Mesenchymal stem cell (in vitro differentiated cells and primary cell): ENCODE results near the gene SRPK2.

Experiments
- DNase-seq: peaks from one replicate; pipeline ENCODE4 v3.0.0-alpha.2; 2013
- H2AFZ ChIP-seq: one replicate; pipeline ENCODE4 v1.6.1; 2013; ENCODE audit warnings: low read depth, mild to moderate bottlenecking, control low read depth, inconsistent platforms, low read length, moderate library complexity
- H2AK5ac ChIP-seq: 2 replicates; pipeline ENCODE4 v1.6.1; 2013; ENCODE audit warnings: low read length, moderate library complexity, mild to moderate bottlenecking, inconsistent platforms; ENCODE audit not compliant: severe bottlenecking
- H2BK120ac ChIP-seq: one replicate; pipeline ENCODE4 v1.6.1; 2013; ENCODE audit warnings: low read depth, mild to moderate bottlenecking, inconsistent platforms, low read length, moderate library complexity
- H2BK12ac ChIP-seq, 2 experiments: one replicate each; pipeline ENCODE4 v1.6.1; 2013; ENCODE audit warnings: inconsistent platforms in 2 of 2, low read length in 2 of 2, mild to moderate bottlenecking in 2 of 2, moderate library complexity in 2 of 2, control low read depth in 1 of 2
- H2BK15ac ChIP-seq: one replicate; pipeline ENCODE4 v1.6.1; 2013; ENCODE audit warnings: mild to moderate bottlenecking, low read depth, inconsistent platforms; ENCODE audit not compliant: poor library complexity, severe bottlenecking
- H2BK5ac ChIP-seq: 2 replicates; pipeline ENCODE4 v1.6.1; 2013; ENCODE audit warnings: low read depth, mild to moderate bottlenecking, low read length, control low read depth, inconsistent platforms; ENCODE audit not compliant: poor library complexity, severe bottlenecking
- H3K14ac ChIP-seq, 2 experiments: one replicate each; pipeline ENCODE4 v1.6.1; 2013; ENCODE audit warnings: inconsistent platforms in 2 of 2, low read length in 2 of 2, control low read depth in 1 of 2, mild to moderate bottlenecking in 1 of 2, moderate library complexity in 1 of 2
- H3K18ac ChIP-seq, 2 experiments: one replicate each; pipeline ENCODE4 v1.6.1; 2013; ENCODE audit warnings: inconsistent platforms in 2 of 2, low read length in 2 of 2, control low read depth in 1 of 2, low read depth in 1 of 2, mild to moderate bottlenecking in 1 of 2
- H3K23ac ChIP-seq, 2 experiments: one replicate each; pipeline ENCODE4 v1.6.1; 2013; ENCODE audit warnings: inconsistent platforms in 2 of 2, low read length in 2 of 2, mild to moderate bottlenecking in 2 of 2, moderate library complexity in 2 of 2, control low read depth in 1 of 2
- H3K27ac ChIP-seq: 2 replicates; pipeline ENCODE4 v1.5.1; 2013; ENCODE audit warnings: mild to moderate bottlenecking, moderate library complexity, low read length, control low read depth, inconsistent platforms; ENCODE audit not compliant: poor library complexity, severe bottlenecking
- H3K27me3 ChIP-seq, 2 experiments: 2 replicates each; pipeline versions ENCODE4 v1.6.1 to v1.7.0; 2013; ENCODE audit warnings: low read length in 2 of 2, mild to moderate bottlenecking in 2 of 2, moderate library complexity in 2 of 2, control low read depth in 1 of 2, inconsistent platforms in 1 of 2; ENCODE audit not compliant: control insufficient read depth in 1 of 2, insufficient read depth in 1 of 2
- H3K36me3 ChIP-seq, 2 experiments: 2 replicates each; pipeline versions ENCODE4 v1.6.1 to v1.7.0; 2013; ENCODE audit warnings: low read length in 2 of 2, control low read depth in 1 of 2, inconsistent platforms in 1 of 2, low read depth in 1 of 2, mild to moderate bottlenecking in 1 of 2; ENCODE audit not compliant: insufficient read depth in 2 of 2, control insufficient read depth in 1 of 2
- H3K4ac ChIP-seq, 2 experiments: one replicate each; pipeline ENCODE4 v1.6.1; 2013; ENCODE audit warnings: inconsistent platforms in 2 of 2, low read length in 2 of 2, mild to moderate bottlenecking in 2 of 2, moderate library complexity in 2 of 2, control low read depth in 1 of 2, low read depth in 1 of 2
- H3K4me1 ChIP-seq: 2 replicates; pipeline ENCODE4 v1.6.1; 2013; ENCODE audit warnings: low read depth, low read length, control low read depth; ENCODE audit not compliant: control insufficient read depth, insufficient read depth
- H3K4me2 ChIP-seq: 2 replicates; pipeline ENCODE4 v1.6.1; 2013; ENCODE audit warnings: low read length, mild to moderate bottlenecking, inconsistent platforms; ENCODE audit not compliant: poor library complexity, severe bottlenecking
- H3K4me3 ChIP-seq, 2 experiments: 2 replicates each; pipeline versions ENCODE4 v1.5.1 to v1.7.0; 2013; ENCODE audit warnings: low read length in 2 of 2, mild to moderate bottlenecking in 2 of 2, control low read depth in 1 of 2, low read depth in 1 of 2; ENCODE audit not compliant: insufficient read depth in 1 of 2
- H3K79me1 ChIP-seq: replicated peaks from 2 replicates; pipeline ENCODE4 v1.6.1; 2013; ENCODE audit warnings: mild to moderate bottlenecking, control low read depth, low read length, inconsistent platforms; ENCODE audit not compliant: poor library complexity, severe bottlenecking
- H3K9ac ChIP-seq: 2 replicates; pipeline ENCODE4 v1.7.0; 2013; ENCODE audit warnings: mild to moderate bottlenecking, low read length, moderate library complexity
- H3K9me3 ChIP-seq: 2 replicates; pipeline ENCODE4 v1.7.0; 2013; ENCODE audit warnings: mild to moderate bottlenecking, low read length; ENCODE audit not compliant: control insufficient read depth
- H4K8ac ChIP-seq: one replicate; pipeline ENCODE4 v1.6.1; 2013; ENCODE audit warnings: inconsistent platforms, mild to moderate bottlenecking, low read length, moderate library complexity
- H4K91ac ChIP-seq: one replicate; pipeline ENCODE4 v1.6.1; 2013; ENCODE audit warnings: mild to moderate bottlenecking, low read length, inconsistent platforms
- WGBS: methylation state at CpG from one replicate; pipeline ENCODE4 v1.1.7; 2013; ENCODE audit warnings: mixed read lengths; 5-methylcytosine and 5-hydroxymethylcytosine counted together

The SRPK2 gene

GRCh38 chr7:105346138-105346537 lies 42.6 kb downstream of the SRPK2 start:
- Histone ChIP-seq H3K27ac (no peak overlapping the region), H3K4me2 (no peak overlapping the region), H3K9ac (no peak overlapping the region), H3K18ac (no peak overlapping the region), H2BK12ac (no peak overlapping the region), H4K8ac (no peak overlapping the region), H2AK5ac (no peak overlapping the region), H3K9me3 (no peaks in the 10 kb centered on the region), H3K4me3 (no peak overlapping the region), H3K36me3 (no peaks in the 10 kb centered on the region), H2BK15ac (no peak overlapping the region), H3K4me1 (peaks cover 2% of the 10 kb centered on the region), H3K4ac (no peak overlapping the region), H2BK120ac (no peak overlapping the region), H2BK5ac (no peak overlapping the region), H4K91ac (no peak overlapping the region), H3K14ac (no peak overlapping the region), H3K23ac (no peak overlapping the region), H2AFZ (no peak overlapping the region), H3K27me3 (no peaks in the 10 kb centered on the region), H3K79me1 (peaks cover 21% of the 10 kb centered on the region)
- 100% methylated on average over 2 of the region's 2 CpGs for WGBS
- no peak for DNase-seq

DNA sequence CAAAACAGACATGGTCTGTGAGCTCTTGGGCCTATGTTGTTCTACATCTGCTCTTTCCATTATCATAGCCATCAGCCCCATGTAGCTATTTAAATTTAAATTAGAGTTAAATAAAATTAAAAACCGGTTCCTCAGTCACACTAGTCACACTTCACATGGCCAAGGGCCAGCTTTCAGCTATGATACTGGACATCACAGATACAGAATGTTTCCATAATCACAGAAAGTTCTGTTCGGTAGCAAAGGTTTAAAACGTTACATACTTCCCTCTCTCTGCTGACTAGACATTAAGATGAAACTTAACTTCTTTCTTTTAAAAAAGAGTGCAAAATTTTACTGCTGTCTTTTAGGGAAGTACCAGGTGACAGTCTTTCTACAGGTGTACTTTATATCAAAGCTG lies 43.0 kb downstream of the SRPK2 start:
- Histone ChIP-seq H3K9me3 (no peaks in the 10 kb centered on the region), H4K91ac (no peak overlapping the region), H2BK15ac (no peak overlapping the region), H3K27me3 (no peaks in the 10 kb centered on the region), H3K79me1 (peaks cover 19% of the 10 kb centered on the region), H3K18ac (no peak overlapping the region), H3K23ac (no peak overlapping the region), H2BK120ac (no peak overlapping the region), H3K4me1 (peaks cover 4% of the 10 kb centered on the region), H2BK12ac (no peak overlapping the region), H3K9ac (no peak overlapping the region), H3K27ac (no peak overlapping the region), H3K36me3 (no peaks in the 10 kb centered on the region), H3K4me3 (no peak overlapping the region), H2AK5ac (no peak overlapping the region), H3K14ac (no peak overlapping the region), H3K4ac (no peak overlapping the region), H3K4me2 (no peak overlapping the region), H2BK5ac (no peak overlapping the region), H4K8ac (no peak overlapping the region), H2AFZ (no peak overlapping the region)
- no peak for DNase-seq
- WGBS: 100% methylated on average over 1 of the region's 3 CpGs

- H3K4ac ChIP-seq: no peak overlapping the region
- no peak overlapping the region for H3K27ac ChIP-seq
- no peak overlapping the region for H3K9ac ChIP-seq
- no peak overlapping the region for H4K91ac ChIP-seq
- no peaks in the 10 kb centered on the region for H3K9me3 ChIP-seq
- no peak overlapping the region for H3K4me3 ChIP-seq
- no peak overlapping the region for H3K18ac ChIP-seq
- no peaks in the 10 kb centered on the region for H3K27me3 ChIP-seq
- peaks cover 16% of the 10 kb centered on the region for H3K79me1 ChIP-seq
- no peak for DNase-seq
- H4K8ac ChIP-seq: no peak overlapping the region
- H2BK15ac ChIP-seq: no peak overlapping the region
- no peak overlapping the region for H3K4me2 ChIP-seq
- no peaks in the 10 kb centered on the region for H3K36me3 ChIP-seq
- no peak overlapping the region for H2AFZ ChIP-seq
- H3K14ac ChIP-seq: no peak overlapping the region
- H2AK5ac ChIP-seq: no peak overlapping the region
- H2BK12ac ChIP-seq: no peak overlapping the region
- H2BK5ac ChIP-seq: no peak overlapping the region
- H2BK120ac ChIP-seq: no peak overlapping the region
- 95% methylated on average over 3 of the region's 3 CpGs for WGBS
- H3K23ac ChIP-seq: no peak overlapping the region
- peaks cover 4% of the 10 kb centered on the region for H3K4me1 ChIP-seq
These were observed 43.7 kb downstream of the SRPK2 start for GRCh38 chr7:105345003-105345402.

- Histone ChIP-seq H2AFZ (no peak overlapping the region), H2BK15ac (no peak overlapping the region), H3K27me3 (no peaks in the 10 kb centered on the region), H3K9me3 (no peaks in the 10 kb centered on the region), H2BK5ac (no peak overlapping the region), H3K4me2 (no peak overlapping the region), H3K36me3 (no peaks in the 10 kb centered on the region), H3K4me1 (peaks cover 6% of the 10 kb centered on the region), H3K27ac (no peak overlapping the region), H2BK12ac (no peak overlapping the region), H4K91ac (no peak overlapping the region), H3K14ac (peak overlapping the region in 1 of 2 experiments; percentile 37), H3K4me3 (no peak overlapping the region), H2BK120ac (no peak overlapping the region), H3K23ac (no peak overlapping the region), H3K4ac (no peak overlapping the region), H4K8ac (no peak overlapping the region), H3K9ac (no peak overlapping the region), H3K18ac (no peak overlapping the region), H2AK5ac (no peak overlapping the region), H3K79me1 (peaks cover 14% of the 10 kb centered on the region)
- no peak for DNase-seq
- WGBS: 98% methylated on average over 10 of the region's 12 CpGs
These were observed 49.1 kb downstream of the SRPK2 start for GRCh38 chr7:105339404-105340323.
